Measurements from ENCODE around the gene GLE1.

GLE1 gene

DNA sequence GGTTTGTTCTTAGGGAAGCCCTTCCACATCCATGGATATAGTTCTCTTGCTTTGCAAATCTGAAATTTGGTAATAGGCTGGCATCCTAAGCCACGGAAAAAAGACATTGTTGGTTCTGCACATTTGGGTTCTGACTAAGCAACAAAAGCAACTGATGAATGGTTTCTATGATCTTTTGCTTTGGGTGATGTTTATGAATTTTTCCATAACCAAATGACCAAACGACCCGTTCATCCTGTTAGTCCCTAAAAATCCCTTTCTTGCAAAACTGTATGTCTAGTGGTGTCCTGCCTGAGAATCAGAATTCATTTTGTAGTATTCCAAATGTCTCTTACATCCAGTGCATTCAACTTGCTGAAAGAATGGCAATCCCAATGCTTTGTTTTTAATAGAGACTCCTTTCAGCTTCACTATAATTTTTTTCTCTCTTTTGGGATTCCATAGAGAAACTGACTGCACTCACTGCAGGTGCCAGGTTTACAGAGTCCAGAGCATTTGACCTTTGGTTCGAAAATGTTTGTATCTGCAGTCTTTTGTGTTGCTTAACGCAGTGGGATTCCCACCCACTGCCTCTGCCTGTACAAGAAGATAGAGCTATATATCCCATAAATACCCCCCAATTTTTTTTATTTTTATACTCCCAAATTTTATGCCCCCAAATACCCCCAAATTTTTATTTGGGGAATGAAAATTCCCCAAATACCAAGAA lies 52.6 kb downstream of the GLE1 start:
- no peaks in the 10 kb centered on the region for H3K9me3 ChIP-seq (ENCODE audit: insufficient read depth, low read length)
- peaks cover 7% of the 10 kb centered on the region for H3K4me1 ChIP-seq (ENCODE audit: insufficient read depth, insufficient read length)
- peaks cover 27% of the 10 kb centered on the region for H3K36me3 ChIP-seq (ENCODE audit: insufficient read depth, insufficient read length, low read length)
- no peaks in the 10 kb centered on the region for H3K27me3 ChIP-seq (ENCODE audit: insufficient read depth, insufficient read length)
- no peak for DNase-seq (ENCODE audit: low read depth, low spot score)
- no peak for TF ChIP-seq ZNF274 (IDR thresholded peaks at IDR 0.05; ENCODE audit: low read depth, low read length)
- no peak for TF ChIP-seq SUZ12 (IDR thresholded peaks at IDR 0.05; ENCODE audit: extremely low read depth, insufficient read depth, insufficient read length)
- TF ChIP-seq YY1 (IDR thresholded peaks at IDR 0.05; ENCODE audit: insufficient read depth, insufficient read length): no peak
- no peak overlapping the region for H3K9ac ChIP-seq (ENCODE audit: insufficient read length, low read depth)
- H3K4me3 ChIP-seq (ENCODE audit: insufficient read length, low read depth): no peak overlapping the region

DNA sequence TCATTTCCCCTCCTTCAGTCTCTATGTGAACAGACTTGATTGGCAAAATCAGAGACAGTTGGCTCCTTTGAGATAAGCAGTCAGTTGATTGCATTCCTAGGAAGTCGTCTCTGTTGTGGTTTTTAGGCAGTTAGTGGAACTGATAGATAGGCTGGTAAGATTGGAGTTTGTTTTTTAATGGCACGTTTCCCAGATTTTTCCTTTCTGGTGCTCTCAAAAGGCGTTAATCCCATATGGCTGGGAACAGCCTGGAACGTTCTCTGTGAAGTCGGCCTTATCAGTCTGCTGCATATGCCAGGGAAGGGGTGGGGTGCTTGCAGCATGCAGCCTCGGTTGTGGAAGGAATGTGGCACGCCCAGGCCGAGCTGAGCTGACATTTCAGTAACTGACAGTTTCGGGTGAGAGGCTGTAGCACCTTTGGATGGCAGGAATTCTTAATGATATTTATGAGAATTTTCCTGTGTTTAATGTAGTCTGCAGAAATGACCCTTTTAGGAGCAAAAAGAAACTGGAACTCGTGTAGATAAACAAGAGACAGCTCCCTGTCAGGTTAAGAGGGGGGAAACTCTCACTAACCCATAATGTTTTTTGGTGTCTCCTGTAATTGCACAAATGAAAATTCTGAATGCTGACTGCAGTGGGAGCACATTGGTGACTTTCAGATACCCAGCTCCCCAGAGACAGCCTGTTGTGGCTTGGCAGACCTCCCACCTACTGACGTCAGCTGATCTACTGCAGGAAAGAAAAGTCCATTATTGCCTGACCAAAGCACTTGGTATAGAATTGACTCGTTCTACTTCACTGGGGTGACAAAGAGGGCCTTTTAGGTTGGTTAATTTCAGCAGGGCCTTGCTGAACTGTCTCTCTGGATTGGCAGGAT lies 54.2 kb downstream of the GLE1 start:
- Histone ChIP-seq H3K36me3 (ENCODE audit: insufficient read depth, insufficient read length, low read length) (peaks cover 34% of the 10 kb centered on the region), H3K27me3 (ENCODE audit: insufficient read depth, insufficient read length) (no peaks in the 10 kb centered on the region), H3K9me3 (ENCODE audit: insufficient read depth, low read length) (no peaks in the 10 kb centered on the region), H3K4me3 (ENCODE audit: insufficient read length, low read depth) (no peak overlapping the region), H3K9ac (ENCODE audit: insufficient read length, low read depth) (no peak overlapping the region), H3K4me1 (ENCODE audit: insufficient read depth, insufficient read length) (peaks cover 7% of the 10 kb centered on the region)
- DNase-seq (ENCODE audit: low read depth, low spot score): no peak
- no peak for TF ChIP-seq YY1 (IDR thresholded peaks at IDR 0.05; ENCODE audit: insufficient read depth, insufficient read length)

DNA sequence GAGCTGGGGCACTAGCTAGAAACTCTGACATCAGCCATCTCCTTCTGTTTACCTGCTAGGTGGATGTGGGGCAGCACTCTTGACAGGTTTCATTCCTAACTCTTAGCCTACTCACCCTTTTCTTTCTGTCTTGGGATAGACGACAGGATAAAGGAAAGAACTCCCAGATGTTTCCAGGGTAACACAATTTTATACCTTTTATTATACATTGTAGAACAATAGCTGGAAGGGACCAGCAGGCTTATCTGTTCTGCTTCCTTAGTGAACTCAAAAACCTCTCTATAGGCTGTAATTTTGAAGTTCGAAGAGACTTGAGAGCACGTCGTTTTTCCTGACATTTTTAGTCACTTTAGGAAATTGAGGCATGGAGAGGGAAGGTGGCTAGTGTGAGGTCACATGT lies 61.1 kb downstream of the GLE1 start:
- H3K27me3 ChIP-seq (ENCODE audit: insufficient read depth, insufficient read length): no peaks in the 10 kb centered on the region
- peaks cover 7% of the 10 kb centered on the region for H3K4me1 ChIP-seq (ENCODE audit: insufficient read depth, insufficient read length)
- TF ChIP-seq ZNF274 (IDR thresholded peaks at IDR 0.05; ENCODE audit: low read depth, low read length) (no peak), YY1 (IDR thresholded peaks at IDR 0.05; ENCODE audit: insufficient read depth, insufficient read length) (no peak), SUZ12 (IDR thresholded peaks at IDR 0.05; ENCODE audit: extremely low read depth, insufficient read depth, insufficient read length) (no peak)
- H3K9me3 ChIP-seq (ENCODE audit: insufficient read depth, low read length): no peaks in the 10 kb centered on the region
- no peak for DNase-seq (ENCODE audit: low read depth, low spot score)
- no peak overlapping the region for H3K9ac ChIP-seq (ENCODE audit: insufficient read length, low read depth)
- H3K4me3 ChIP-seq (ENCODE audit: insufficient read length, low read depth): no peak overlapping the region
- peaks cover 68% of the 10 kb centered on the region for H3K36me3 ChIP-seq (ENCODE audit: insufficient read depth, insufficient read length, low read length)

DNA sequence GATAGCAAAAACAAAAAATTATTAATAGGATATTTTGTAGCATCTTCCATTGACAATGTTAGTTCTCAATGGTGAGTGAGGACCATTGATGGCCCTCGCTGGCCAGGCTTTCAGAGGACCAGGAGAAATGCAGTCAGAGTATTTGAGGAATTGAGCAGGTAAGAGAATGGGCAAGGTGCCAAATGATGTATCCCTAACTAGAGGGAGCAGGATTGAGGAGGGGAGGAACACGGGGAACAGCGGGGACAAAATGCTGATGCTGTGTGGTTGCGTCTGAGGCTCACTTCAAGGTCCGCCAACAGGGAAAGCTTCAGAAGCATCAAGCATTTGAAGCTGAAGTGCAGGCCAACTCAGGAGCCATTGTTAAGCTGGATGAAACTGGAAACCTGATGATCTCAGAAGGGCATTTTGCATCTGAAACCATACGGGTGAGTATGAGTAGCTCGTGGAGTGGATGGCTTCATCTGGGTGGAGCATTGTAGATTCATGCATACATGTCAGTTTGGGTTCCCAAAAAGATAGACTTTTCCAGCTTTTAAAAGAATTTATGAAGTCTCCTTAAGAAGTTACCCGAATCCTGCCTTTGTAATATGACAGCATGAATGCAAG lies 64.1 kb downstream of the GLE1 start:
- TF ChIP-seq SUZ12 (IDR thresholded peaks at IDR 0.05; ENCODE audit: extremely low read depth, insufficient read depth, insufficient read length) (no peak), YY1 (IDR thresholded peaks at IDR 0.05; ENCODE audit: insufficient read depth, insufficient read length) (no peak), ZNF274 (IDR thresholded peaks at IDR 0.05; ENCODE audit: low read depth, low read length) (no peak)
- H3K9ac ChIP-seq (ENCODE audit: insufficient read length, low read depth): no peak overlapping the region
- H3K9me3 ChIP-seq (ENCODE audit: insufficient read depth, low read length): no peaks in the 10 kb centered on the region
- H3K4me3 ChIP-seq (ENCODE audit: insufficient read length, low read depth): no peak overlapping the region
- no peaks in the 10 kb centered on the region for H3K27me3 ChIP-seq (ENCODE audit: insufficient read depth, insufficient read length)
- H3K4me1 ChIP-seq (ENCODE audit: insufficient read depth, insufficient read length): peaks cover 7% of the 10 kb centered on the region
- DNase-seq (ENCODE audit: low read depth, low spot score): no peak
- peaks cover 88% of the 10 kb centered on the region for H3K36me3 ChIP-seq (ENCODE audit: insufficient read depth, insufficient read length, low read length)

DNA sequence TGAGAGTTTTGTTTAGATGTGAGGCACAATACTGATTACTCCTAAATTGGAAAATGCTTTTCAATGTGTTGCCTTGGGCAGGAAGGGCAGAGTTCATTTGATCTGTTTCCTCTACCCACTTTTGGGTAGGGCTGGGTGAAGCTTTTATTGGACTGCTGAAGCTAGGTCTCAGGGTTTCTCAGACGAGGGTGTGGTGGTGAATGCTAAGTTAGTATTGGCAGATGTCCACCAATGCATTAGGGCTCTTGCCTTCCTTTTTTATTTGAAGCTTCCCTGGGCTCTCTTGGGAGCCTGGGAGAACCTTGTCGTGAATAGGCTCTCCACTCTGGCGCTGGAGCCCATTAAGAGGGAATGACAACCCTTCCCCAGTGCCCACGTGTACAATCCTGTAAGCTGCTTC lies 71.0 kb downstream of the GLE1 start:
- TF ChIP-seq ZNF274 (IDR thresholded peaks at IDR 0.05; ENCODE audit: low read depth, low read length) (no peak), YY1 (IDR thresholded peaks at IDR 0.05; ENCODE audit: insufficient read depth, insufficient read length) (no peak), SUZ12 (IDR thresholded peaks at IDR 0.05; ENCODE audit: extremely low read depth, insufficient read depth, insufficient read length) (no peak)
- Histone ChIP-seq H3K27me3 (ENCODE audit: insufficient read depth, insufficient read length) (no peaks in the 10 kb centered on the region), H3K4me1 (ENCODE audit: insufficient read depth, insufficient read length) (no peaks in the 10 kb centered on the region), H3K4me3 (ENCODE audit: insufficient read length, low read depth) (no peak overlapping the region), H3K36me3 (ENCODE audit: insufficient read depth, insufficient read length, low read length) (peaks cover 99% of the 10 kb centered on the region), H3K9me3 (ENCODE audit: insufficient read depth, low read length) (no peaks in the 10 kb centered on the region), H3K9ac (ENCODE audit: insufficient read length, low read depth) (no peak overlapping the region)
- DNase-seq (ENCODE audit: low read depth, low spot score): no peak

DNA sequence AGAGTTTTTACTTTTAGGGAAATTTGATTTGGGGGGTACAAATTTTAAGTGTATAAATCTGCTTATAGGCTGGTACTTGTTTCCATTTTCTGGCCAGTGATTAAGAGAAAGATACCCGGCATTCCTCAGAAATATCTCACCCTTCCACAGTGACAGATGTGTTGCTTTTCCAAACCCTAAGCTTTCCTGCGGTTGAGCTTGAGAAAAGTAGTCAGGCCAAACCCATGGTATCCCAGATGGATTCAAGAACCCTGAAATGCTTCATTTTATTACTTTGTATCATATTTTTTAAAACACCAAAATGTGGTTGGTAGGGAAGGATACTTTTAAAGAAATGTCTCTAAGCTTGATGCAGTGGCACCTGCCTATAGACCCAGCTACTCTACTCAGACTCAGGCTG lies 71.4 kb downstream of the GLE1 start:
- no peak for TF ChIP-seq ZNF274 (IDR thresholded peaks at IDR 0.05; ENCODE audit: low read depth, low read length)
- no peak for TF ChIP-seq SUZ12 (IDR thresholded peaks at IDR 0.05; ENCODE audit: extremely low read depth, insufficient read depth, insufficient read length)
- no peak for TF ChIP-seq YY1 (IDR thresholded peaks at IDR 0.05; ENCODE audit: insufficient read depth, insufficient read length)
- no peak overlapping the region for H3K9ac ChIP-seq (ENCODE audit: insufficient read length, low read depth)
- H3K27me3 ChIP-seq (ENCODE audit: insufficient read depth, insufficient read length): no peaks in the 10 kb centered on the region
- H3K4me3 ChIP-seq (ENCODE audit: insufficient read length, low read depth): no peak overlapping the region
- H3K36me3 ChIP-seq (ENCODE audit: insufficient read depth, insufficient read length, low read length): peaks cover 100% of the 10 kb centered on the region
- H3K4me1 ChIP-seq (ENCODE audit: insufficient read depth, insufficient read length): no peaks in the 10 kb centered on the region
- no peak for DNase-seq (ENCODE audit: low read depth, low spot score)
- no peaks in the 10 kb centered on the region for H3K9me3 ChIP-seq (ENCODE audit: insufficient read depth, low read length)

DNA sequence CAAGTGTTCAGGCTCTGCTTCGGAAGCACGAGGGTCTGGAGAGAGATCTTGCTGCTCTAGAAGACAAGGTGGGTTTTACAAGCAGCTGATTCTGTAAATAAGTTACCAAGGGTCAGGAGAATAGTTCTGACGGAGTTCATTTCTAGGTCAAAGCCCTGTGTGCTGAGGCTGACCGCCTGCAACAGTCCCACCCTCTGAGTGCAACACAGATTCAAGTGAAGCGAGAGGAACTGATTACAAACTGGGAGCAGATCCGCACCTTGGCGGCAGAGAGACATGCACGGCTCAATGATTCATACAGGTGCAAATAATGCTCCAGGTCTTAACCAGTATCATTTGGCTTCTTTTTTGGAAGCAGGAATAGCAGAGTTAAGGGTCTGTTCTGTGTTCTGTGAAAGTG lies 72.7 kb downstream of the GLE1 start:
- H3K27me3 ChIP-seq (ENCODE audit: insufficient read depth, insufficient read length): no peaks in the 10 kb centered on the region
- no peaks in the 10 kb centered on the region for H3K9me3 ChIP-seq (ENCODE audit: insufficient read depth, low read length)
- H3K9ac ChIP-seq (ENCODE audit: insufficient read length, low read depth): no peak overlapping the region
- no peak for TF ChIP-seq ZNF274 (IDR thresholded peaks at IDR 0.05; ENCODE audit: low read depth, low read length)
- no peak for TF ChIP-seq SUZ12 (IDR thresholded peaks at IDR 0.05; ENCODE audit: extremely low read depth, insufficient read depth, insufficient read length)
- no peak for TF ChIP-seq YY1 (IDR thresholded peaks at IDR 0.05; ENCODE audit: insufficient read depth, insufficient read length)
- no peak overlapping the region for H3K4me3 ChIP-seq (ENCODE audit: insufficient read length, low read depth)
- peaks cover 100% of the 10 kb centered on the region for H3K36me3 ChIP-seq (ENCODE audit: insufficient read depth, insufficient read length, low read length)
- no peak for DNase-seq (ENCODE audit: low read depth, low spot score)
- H3K4me1 ChIP-seq (ENCODE audit: insufficient read depth, insufficient read length): no peaks in the 10 kb centered on the region
